Glutamatergic neuron (in vitro differentiated cells): ENCODE measurements around the gene ATAD2B. TPM values are rescaled to one million over a fixed set of nuclear protein-coding genes. Genes with fewer than 3 reads are reported as not detected.

Experiments
- DNase-seq: peaks from one replicate; pipeline ENCODE4 v3.0.0; 2022
- H3K27ac Mint-ChIP-seq: one replicate; pipeline ENCODE4 v1.8.0; 2020; ENCODE audit warnings: mild to moderate bottlenecking, mixed read lengths, inconsistent platforms; ENCODE audit not compliant: unreplicated experiment
- H3K27me3 Mint-ChIP-seq: one replicate; pipeline ENCODE4 v1.8.0; 2020; ENCODE audit warnings: mild to moderate bottlenecking, moderate library complexity, mixed read lengths, inconsistent platforms; ENCODE audit not compliant: unreplicated experiment
- H3K36me3 Mint-ChIP-seq: one replicate; pipeline ENCODE4 v1.8.0; 2020; ENCODE audit warnings: mild to moderate bottlenecking, mixed read lengths, inconsistent platforms; ENCODE audit not compliant: unreplicated experiment
- H3K4me1 Mint-ChIP-seq: one replicate; pipeline ENCODE4 v1.8.0; 2020; ENCODE audit warnings: mild to moderate bottlenecking, low read depth, mixed read lengths, inconsistent platforms; ENCODE audit not compliant: unreplicated experiment
- H3K4me3 Mint-ChIP-seq: one replicate; pipeline ENCODE4 v1.8.0; 2020; ENCODE audit warnings: mild to moderate bottlenecking, mixed read lengths, inconsistent platforms; ENCODE audit not compliant: unreplicated experiment
- H3K9me3 Mint-ChIP-seq: one replicate; pipeline ENCODE4 v1.8.0; 2020; ENCODE audit warnings: mild to moderate bottlenecking, moderate library complexity, mixed read lengths, inconsistent platforms; ENCODE audit not compliant: unreplicated experiment
- CTCF ChIP-seq: fragments of 200-600 bp; sonication (generic); IDR thresholded peaks from one replicate; pipeline ENCODE4 v1.5.0; 2021; ENCODE audit not compliant: partially characterized antibody, unreplicated experiment
- total RNA-seq: library from RNA; stranded (reverse); fragmentation: NEBNext Ultra II Directional; extraction: Animal tissue kit (Norgen Biotek cat#: 25700); gene quantifications from one replicate; pipeline ENCODE4 v1.2.1, GENCODE V29; 2021; ENCODE audit not compliant: unreplicated experiment

The ATAD2B gene
- total RNA-seq, 1 donor from 2014 or later: 108 TPM

DNA sequence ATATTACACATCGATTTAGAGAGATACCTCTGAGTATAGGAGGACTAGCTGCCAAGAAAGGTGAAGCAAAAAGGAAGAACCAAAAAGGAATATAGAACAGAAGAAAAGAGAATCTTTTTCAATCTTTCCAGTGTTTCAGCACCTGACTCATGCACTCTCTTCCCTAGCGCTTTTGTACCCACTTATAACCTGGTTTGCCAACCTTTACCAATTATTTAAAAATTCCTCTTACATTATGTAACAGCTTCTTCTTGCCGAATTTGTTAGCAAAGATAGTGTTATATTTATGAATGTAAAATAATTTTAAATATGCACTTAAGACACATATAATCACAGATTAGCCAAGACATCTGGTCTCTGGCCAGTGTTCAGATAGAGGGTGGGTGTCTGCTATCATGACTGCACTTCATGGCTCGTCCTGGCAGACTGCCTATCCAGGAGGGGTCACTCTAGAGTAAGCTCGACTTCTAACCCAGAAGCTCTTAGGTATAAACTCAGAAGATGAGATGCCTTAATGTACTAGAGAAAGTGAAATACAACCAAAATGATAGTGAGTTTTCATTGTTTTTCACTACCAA, 122.9 kb downstream of the ATAD2B start:
- H3K27me3 Mint-ChIP-seq: no peaks in the 10 kb centered on the region
- H3K4me1 Mint-ChIP-seq: no peaks in the 10 kb centered on the region
- no peaks in the 10 kb centered on the region for H3K36me3 Mint-ChIP-seq
- H3K4me3 Mint-ChIP-seq: no peak overlapping the region
- no peak for TF ChIP-seq CTCF
- no peak for DNase-seq
- H3K27ac Mint-ChIP-seq: no peak overlapping the region
- no peaks in the 10 kb centered on the region for H3K9me3 Mint-ChIP-seq

GRCh38 chr2:23803264-23803964, 123.5 kb downstream of the ATAD2B start:
- no peak for TF ChIP-seq CTCF
- Mint-ChIP-seq H3K4me1 (no peaks in the 10 kb centered on the region), H3K27ac (no peak overlapping the region), H3K27me3 (no peaks in the 10 kb centered on the region), H3K9me3 (no peaks in the 10 kb centered on the region), H3K36me3 (no peaks in the 10 kb centered on the region), H3K4me3 (no peak overlapping the region)
- DNase-seq: no peak

GRCh38 chr2:23801396-23801795, 125.5 kb downstream of the ATAD2B start:
- no peak for TF ChIP-seq CTCF
- Mint-ChIP-seq H3K27ac (no peak overlapping the region), H3K9me3 (no peaks in the 10 kb centered on the region), H3K4me3 (no peak overlapping the region), H3K27me3 (no peaks in the 10 kb centered on the region), H3K36me3 (no peaks in the 10 kb centered on the region), H3K4me1 (no peaks in the 10 kb centered on the region)
- DNase-seq: no peak

- Mint-ChIP-seq H3K27ac (no peak overlapping the region), H3K36me3 (no peaks in the 10 kb centered on the region), H3K4me1 (no peaks in the 10 kb centered on the region), H3K4me3 (no peak overlapping the region), H3K9me3 (no peaks in the 10 kb centered on the region), H3K27me3 (no peaks in the 10 kb centered on the region)
- no peak for TF ChIP-seq CTCF
- DNase-seq: no peak
These were observed 132.7 kb downstream of the ATAD2B start for GRCh38 chr2:23794234-23794633.

GRCh38 chr2:23793476-23793875, 133.4 kb downstream of the ATAD2B start:
- TF ChIP-seq CTCF: no peak
- no peak for DNase-seq
- H3K36me3 Mint-ChIP-seq: no peaks in the 10 kb centered on the region
- H3K9me3 Mint-ChIP-seq: no peaks in the 10 kb centered on the region
- H3K27ac Mint-ChIP-seq: no peak overlapping the region
- H3K27me3 Mint-ChIP-seq: no peaks in the 10 kb centered on the region
- H3K4me1 Mint-ChIP-seq: no peaks in the 10 kb centered on the region
- no peak overlapping the region for H3K4me3 Mint-ChIP-seq
